ENCODE data around the gene LDLRAD1.
"Not testable (repeated sequence)": the region's sequence is repeated elsewhere in the genome, so short reads cannot be mapped to it uniquely, and the experiment has no call there.

LDLRAD1 gene

DNA sequence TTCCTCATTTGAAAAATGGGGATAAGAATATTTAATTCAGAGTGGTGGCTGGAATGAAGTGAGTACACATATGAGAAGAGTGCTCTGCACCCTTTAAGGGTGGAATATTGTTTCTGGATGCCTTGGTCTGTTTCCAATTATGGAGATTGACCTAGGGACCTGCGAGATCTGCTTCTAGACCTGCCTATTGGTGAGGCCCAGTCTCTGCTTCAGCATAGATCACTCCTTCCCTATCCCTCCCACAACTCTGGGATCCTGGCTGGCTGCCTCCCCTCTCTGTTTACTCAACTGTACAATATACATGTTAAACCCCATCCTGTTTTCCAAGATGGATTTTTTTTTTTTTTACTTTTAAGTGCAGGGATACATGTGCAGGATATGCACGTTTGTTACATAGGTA lies 6.4 kb upstream of the LDLRAD1 start:
- no peak overlapping the region for H3K4me2 ChIP-seq (ENCODE audit: insufficient read depth, low read length)
- TF ChIP-seq, protein P1, sequence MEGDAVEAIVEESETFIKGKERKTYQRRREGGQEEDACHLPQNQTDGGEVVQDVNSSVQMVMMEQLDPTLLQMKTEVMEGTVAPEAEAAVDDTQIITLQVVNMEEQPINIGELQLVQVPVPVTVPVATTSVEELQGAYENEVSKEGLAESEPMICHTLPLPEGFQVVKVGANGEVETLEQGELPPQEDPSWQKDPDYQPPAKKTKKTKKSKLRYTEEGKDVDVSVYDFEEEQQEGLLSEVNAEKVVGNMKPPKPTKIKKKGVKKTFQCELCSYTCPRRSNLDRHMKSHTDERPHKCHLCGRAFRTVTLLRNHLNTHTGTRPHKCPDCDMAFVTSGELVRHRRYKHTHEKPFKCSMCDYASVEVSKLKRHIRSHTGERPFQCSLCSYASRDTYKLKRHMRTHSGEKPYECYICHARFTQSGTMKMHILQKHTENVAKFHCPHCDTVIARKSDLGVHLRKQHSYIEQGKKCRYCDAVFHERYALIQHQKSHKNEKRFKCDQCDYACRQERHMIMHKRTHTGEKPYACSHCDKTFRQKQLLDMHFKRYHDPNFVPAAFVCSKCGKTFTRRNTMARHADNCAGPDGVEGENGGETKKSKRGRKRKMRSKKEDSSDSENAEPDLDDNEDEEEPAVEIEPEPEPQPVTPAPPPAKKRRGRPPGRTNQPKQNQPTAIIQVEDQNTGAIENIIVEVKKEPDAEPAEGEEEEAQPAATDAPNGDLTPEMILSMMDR (IDR thresholded peaks at IDR 0.05; ENCODE audit: borderline replicate concordance, extremely low read depth, low read length, poor library complexity, severe bottlenecking), result no peak
- no peak for TF ChIP-seq EZH2 (IDR thresholded peaks at IDR 0.05; ENCODE audit: borderline replicate concordance, low read depth, low read length, severe bottlenecking)
- no peak overlapping the region for H3K4me3 ChIP-seq (ENCODE audit: low read depth in 1 of 2, low read length in 2 of 2)
- H3K4me1 ChIP-seq (ENCODE audit: insufficient read depth, low read length), result no peaks in the 10 kb centered on the region
- no peaks in the 10 kb centered on the region for H3K36me3 ChIP-seq (ENCODE audit: insufficient read depth, low read length)
- DNase-seq (no peak), ATAC-seq (ENCODE audit: insufficient read depth, low read depth) (no peak)
- no peak overlapping the region for H3K9ac ChIP-seq (ENCODE audit: low read depth, low read length)
- no peaks in the 10 kb centered on the region for H3K9me3 ChIP-seq (ENCODE audit: insufficient read depth, low read length, severe bottlenecking)
- no peaks in the 10 kb centered on the region for H3K79me2 ChIP-seq (ENCODE audit: insufficient read depth, low read length)
- no peaks in the 10 kb centered on the region for H3K27me3 ChIP-seq (ENCODE audit: insufficient read depth, low read length, poor library complexity)
- no peaks in the 10 kb centered on the region for H4K20me1 ChIP-seq (ENCODE audit: insufficient read depth, low read length)
- H2AFZ ChIP-seq (ENCODE audit: low read depth, low read length), result no peak overlapping the region
- H3K27ac ChIP-seq (ENCODE audit: low read length), result no peak overlapping the region

DNA sequence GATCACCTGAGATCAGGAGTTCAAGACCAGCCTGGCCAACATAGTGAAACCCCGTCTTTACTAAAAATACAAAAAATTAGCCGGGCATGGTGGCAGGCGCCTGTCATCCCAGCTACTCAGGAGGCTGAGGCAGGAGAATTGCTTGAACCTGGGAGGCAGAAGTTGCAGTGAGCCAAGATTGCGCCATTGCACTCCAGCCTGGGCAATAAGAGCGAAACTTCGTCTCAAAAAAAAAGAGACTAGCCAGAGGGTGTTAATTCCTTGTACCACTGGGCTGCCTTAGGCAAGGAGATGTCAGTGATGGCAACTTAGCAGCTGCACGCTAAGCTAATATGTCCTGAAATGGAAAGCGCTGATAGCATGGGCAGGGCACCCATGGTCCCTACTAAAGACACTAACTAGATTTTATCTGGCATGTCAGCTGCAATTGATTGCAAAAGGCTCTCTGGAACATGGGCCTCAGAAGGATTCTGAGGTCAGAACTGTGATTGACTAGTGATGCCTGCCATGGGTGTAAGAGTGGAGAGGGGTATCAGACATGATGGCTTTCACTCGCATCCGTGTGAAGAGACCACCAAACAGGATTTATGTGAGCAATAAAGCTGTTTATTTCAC lies 1.7 kb upstream of the LDLRAD1 start:
- H3K79me2 ChIP-seq (ENCODE audit: insufficient read depth, low read length); H3K9me3 ChIP-seq (ENCODE audit: insufficient read depth, low read length, severe bottlenecking); H3K27ac ChIP-seq (ENCODE audit: low read length); H3K4me3 ChIP-seq (ENCODE audit: low read depth in 1 of 2, low read length in 2 of 2); H3K27me3 ChIP-seq (ENCODE audit: insufficient read depth, low read length, poor library complexity); H3K4me2 ChIP-seq (ENCODE audit: insufficient read depth, low read length); H2AFZ ChIP-seq (ENCODE audit: low read depth, low read length); ATAC-seq (ENCODE audit: insufficient read depth, low read depth); H3K4me1 ChIP-seq (ENCODE audit: insufficient read depth, low read length); H4K20me1 ChIP-seq (ENCODE audit: insufficient read depth, low read length); H3K36me3 ChIP-seq (ENCODE audit: insufficient read depth, low read length); H3K9ac ChIP-seq (ENCODE audit: low read depth, low read length); DNase-seq: not testable (repeated sequence)

DNA sequence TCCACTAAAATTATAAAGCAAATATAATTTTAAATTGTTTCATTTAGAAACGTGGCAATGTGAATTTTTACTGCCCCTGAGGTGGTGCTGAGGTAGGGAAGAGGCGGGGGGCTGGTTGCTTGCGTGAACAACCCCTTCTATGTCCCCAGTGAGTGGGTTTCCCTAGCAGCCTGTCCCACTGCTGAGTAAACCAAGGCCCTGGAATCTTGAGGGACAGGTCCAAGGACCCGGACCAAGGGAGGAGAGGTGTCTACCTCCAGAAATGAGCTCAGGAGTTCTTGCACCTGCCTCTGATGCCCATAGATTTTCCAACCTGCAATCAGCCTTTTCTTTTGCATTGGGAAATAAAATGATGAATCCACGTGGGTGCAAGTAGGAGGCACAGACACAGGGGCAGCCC lies 649 bp upstream of the LDLRAD1 start:
- DNase-seq, result no peak
- H2AFZ ChIP-seq (ENCODE audit: low read depth, low read length), result no peak overlapping the region

More for the DNA sequence above, 649 bp upstream of the LDLRAD1 start:
- Histone ChIP-seq H3K27me3 (ENCODE audit: insufficient read depth, low read length, poor library complexity) (peaks cover 4% of the 10 kb centered on the region), H3K9ac (ENCODE audit: low read depth, low read length) (no peak overlapping the region), H4K20me1 (ENCODE audit: insufficient read depth, low read length) (no peaks in the 10 kb centered on the region), H3K9me3 (ENCODE audit: insufficient read depth, low read length, severe bottlenecking) (no peaks in the 10 kb centered on the region), H3K4me2 (ENCODE audit: insufficient read depth, low read length) (no peak overlapping the region), H3K4me1 (ENCODE audit: insufficient read depth, low read length) (no peaks in the 10 kb centered on the region), H3K27ac (ENCODE audit: low read length) (no peak overlapping the region), H3K79me2 (ENCODE audit: insufficient read depth, low read length) (no peaks in the 10 kb centered on the region), H3K36me3 (ENCODE audit: insufficient read depth, low read length) (no peaks in the 10 kb centered on the region), H3K4me3 (ENCODE audit: low read depth in 1 of 2, low read length in 2 of 2) (no peak overlapping the region)
- no peak for TF ChIP-seq EZH2 (IDR thresholded peaks at IDR 0.05; ENCODE audit: borderline replicate concordance, low read depth, low read length, severe bottlenecking)
- TF ChIP-seq, protein P1 (IDR thresholded peaks at IDR 0.05; ENCODE audit: borderline replicate concordance, extremely low read depth, low read length, poor library complexity, severe bottlenecking), result no peak
- ATAC-seq (ENCODE audit: insufficient read depth, low read depth), result no peak

Measured in DND-41 (cell line).